ENCODE results near the gene RXRA.

DNA sequence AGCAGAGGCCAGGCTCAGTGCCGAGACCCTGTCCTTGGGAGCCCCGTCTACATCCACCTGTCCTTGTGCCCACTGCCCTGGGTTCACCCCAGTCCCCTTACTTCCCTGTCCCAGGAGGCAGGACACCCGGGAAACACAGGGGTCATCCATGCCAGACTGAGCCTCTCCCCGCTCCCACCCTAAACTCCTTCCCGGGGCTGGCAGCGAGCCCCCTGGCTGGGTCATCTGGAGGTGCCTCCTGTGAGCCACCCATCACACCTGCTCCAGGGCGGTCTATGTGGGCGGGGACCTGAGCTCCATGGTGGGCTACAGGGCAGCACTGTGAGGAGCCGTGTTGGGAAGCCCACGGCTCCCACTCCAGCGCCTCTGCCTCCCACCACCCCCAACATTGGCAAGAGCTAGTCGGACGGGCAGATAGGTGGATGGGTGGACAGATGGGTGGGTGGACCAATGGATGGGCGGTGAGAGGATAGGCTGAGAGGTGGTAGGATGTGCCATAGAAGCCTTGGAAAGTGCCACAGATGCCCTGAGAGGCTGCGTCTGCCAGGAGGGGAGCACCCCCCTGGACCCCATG is 42.5 kb upstream of the RXRA start:
- TF ChIP-seq, protein P1, sequence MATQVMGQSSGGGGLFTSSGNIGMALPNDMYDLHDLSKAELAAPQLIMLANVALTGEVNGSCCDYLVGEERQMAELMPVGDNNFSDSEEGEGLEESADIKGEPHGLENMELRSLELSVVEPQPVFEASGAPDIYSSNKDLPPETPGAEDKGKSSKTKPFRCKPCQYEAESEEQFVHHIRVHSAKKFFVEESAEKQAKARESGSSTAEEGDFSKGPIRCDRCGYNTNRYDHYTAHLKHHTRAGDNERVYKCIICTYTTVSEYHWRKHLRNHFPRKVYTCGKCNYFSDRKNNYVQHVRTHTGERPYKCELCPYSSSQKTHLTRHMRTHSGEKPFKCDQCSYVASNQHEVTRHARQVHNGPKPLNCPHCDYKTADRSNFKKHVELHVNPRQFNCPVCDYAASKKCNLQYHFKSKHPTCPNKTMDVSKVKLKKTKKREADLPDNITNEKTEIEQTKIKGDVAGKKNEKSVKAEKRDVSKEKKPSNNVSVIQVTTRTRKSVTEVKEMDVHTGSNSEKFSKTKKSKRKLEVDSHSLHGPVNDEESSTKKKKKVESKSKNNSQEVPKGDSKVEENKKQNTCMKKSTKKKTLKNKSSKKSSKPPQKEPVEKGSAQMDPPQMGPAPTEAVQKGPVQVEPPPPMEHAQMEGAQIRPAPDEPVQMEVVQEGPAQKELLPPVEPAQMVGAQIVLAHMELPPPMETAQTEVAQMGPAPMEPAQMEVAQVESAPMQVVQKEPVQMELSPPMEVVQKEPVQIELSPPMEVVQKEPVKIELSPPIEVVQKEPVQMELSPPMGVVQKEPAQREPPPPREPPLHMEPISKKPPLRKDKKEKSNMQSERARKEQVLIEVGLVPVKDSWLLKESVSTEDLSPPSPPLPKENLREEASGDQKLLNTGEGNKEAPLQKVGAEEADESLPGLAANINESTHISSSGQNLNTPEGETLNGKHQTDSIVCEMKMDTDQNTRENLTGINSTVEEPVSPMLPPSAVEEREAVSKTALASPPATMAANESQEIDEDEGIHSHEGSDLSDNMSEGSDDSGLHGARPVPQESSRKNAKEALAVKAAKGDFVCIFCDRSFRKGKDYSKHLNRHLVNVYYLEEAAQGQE (IDR thresholded peaks at IDR 0.05; ENCODE audit: insufficient read depth in 1 of 2, low read depth in 2 of 2, low read length in 2 of 2): no peak
- TF ChIP-seq POLR2AphosphoS5 (IDR thresholded peaks at IDR 0.05; ENCODE audit: low read depth, low read length) (no peak), TAF1 (IDR thresholded peaks at IDR 0.05; ENCODE audit: borderline replicate concordance, insufficient read depth, low read length) (no peak)
